ENCODE results near the gene GBGT1. TPM values are rescaled to one million over a fixed set of nuclear protein-coding genes. Genes with fewer than 3 reads are reported as not detected.

The GBGT1 gene
- total RNA-seq, 1 experiment from 2014 or later: 16.5 TPM

- ChIA-PET POLR2A (interaction anchor here (0.6 kb wide), 1 partner anchor 38 kb away, joined by 3 read pairs; no protein-coding TSS in a partner anchor), CTCF (interaction anchor here (0.6 to 5.4 kb wide), 27 partner anchors 9 to 439 kb away, joined by 3 to 153 read pairs (median 11); partner anchors contain the start of genes ABO, CACFD1, GTF3C5 and SURF6)
- ATAC-seq: no peak
- Mint-ChIP-seq H3K27ac (no peak overlapping the region), H3K27me3 (ENCODE audit: low read depth) (peaks cover 38% of the 10 kb centered on the region), H3K4me1 (no peaks in the 10 kb centered on the region), H3K9me3 (no peaks in the 10 kb centered on the region), H3K36me3 (no peaks in the 10 kb centered on the region), H3K4me3 (no peak overlapping the region)
- TF ChIP-seq ATF1 (CRISPR knock-in tag; IDR thresholded peaks at IDR 0.05): no peak
- TF ChIP-seq NR2C2 (CRISPR knock-in tag; IDR thresholded peaks at IDR 0.05): no peak
- TF ChIP-seq CREB1 (CRISPR knock-in tag; IDR thresholded peaks at IDR 0.05): no peak
- TF ChIP-seq ZNF263 (CRISPR knock-in tag; IDR thresholded peaks at IDR 0.05; ENCODE audit: low read depth): no peak
- no peak for TF ChIP-seq NFYB (CRISPR knock-in tag; conservative IDR thresholded peaks at IDR 0.05; ENCODE audit: low read depth)
- no peak for TF ChIP-seq TEAD4 (CRISPR knock-in tag; IDR thresholded peaks at IDR 0.05)
- DNase-seq (ENCODE audit: low spot score): no peak
These were observed 21.3 kb upstream of the GBGT1 start for GRCh38 chr9:133184971-133185370.

DNA sequence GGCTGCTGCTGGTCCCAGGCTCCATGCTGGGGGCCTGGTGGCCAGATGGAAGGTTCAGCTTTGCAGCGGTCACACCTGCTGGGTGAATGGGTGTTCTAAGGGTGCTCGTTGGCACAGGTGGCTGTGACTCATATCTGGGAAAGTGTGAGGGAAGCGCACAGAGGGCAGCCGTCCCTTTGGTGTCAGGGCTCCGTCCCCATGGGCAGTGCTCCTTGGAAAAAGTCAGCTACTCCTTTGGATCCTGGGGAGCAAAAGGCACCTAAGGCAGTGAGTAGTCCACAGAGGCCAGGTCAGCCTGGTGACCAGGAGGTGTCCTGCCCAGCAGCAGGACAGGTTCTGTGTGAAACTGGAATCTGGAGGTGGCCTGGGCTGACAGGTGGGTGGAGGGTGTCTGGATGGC lies 18.4 kb upstream of the GBGT1 start:
- ATAC-seq (no peak), DNase-seq (ENCODE audit: low spot score) (no peak)
- Mint-ChIP-seq H3K4me3 (no peak overlapping the region), H3K36me3 (no peaks in the 10 kb centered on the region), H3K27me3 (ENCODE audit: low read depth) (peaks cover 33% of the 10 kb centered on the region), H3K4me1 (no peaks in the 10 kb centered on the region), H3K27ac (no peak overlapping the region), H3K9me3 (no peaks in the 10 kb centered on the region)
- CTCF ChIA-PET: interaction anchor here (0.8 to 2.6 kb wide), 3 partner anchors 38 to 160 kb away, joined by 4 to 8 read pairs (median 4); no protein-coding TSS in a partner anchor
- TF ChIP-seq CREB1 (CRISPR knock-in tag; IDR thresholded peaks at IDR 0.05) (no peak), ZBTB21 (CRISPR knock-in tag; IDR thresholded peaks at IDR 0.05; ENCODE audit: borderline replicate concordance) (no peak), ESRRA (CRISPR knock-in tag; IDR thresholded peaks at IDR 0.05; ENCODE audit: borderline replicate concordance) (no peak), JUN (CRISPR knock-in tag; IDR thresholded peaks at IDR 0.05) (no peak), ZBTB43 (CRISPR knock-in tag; IDR thresholded peaks at IDR 0.05) (no peak), E2F5 (CRISPR knock-in tag; IDR thresholded peaks at IDR 0.05) (no peak)
- TF ChIP-seq, protein P1, sequence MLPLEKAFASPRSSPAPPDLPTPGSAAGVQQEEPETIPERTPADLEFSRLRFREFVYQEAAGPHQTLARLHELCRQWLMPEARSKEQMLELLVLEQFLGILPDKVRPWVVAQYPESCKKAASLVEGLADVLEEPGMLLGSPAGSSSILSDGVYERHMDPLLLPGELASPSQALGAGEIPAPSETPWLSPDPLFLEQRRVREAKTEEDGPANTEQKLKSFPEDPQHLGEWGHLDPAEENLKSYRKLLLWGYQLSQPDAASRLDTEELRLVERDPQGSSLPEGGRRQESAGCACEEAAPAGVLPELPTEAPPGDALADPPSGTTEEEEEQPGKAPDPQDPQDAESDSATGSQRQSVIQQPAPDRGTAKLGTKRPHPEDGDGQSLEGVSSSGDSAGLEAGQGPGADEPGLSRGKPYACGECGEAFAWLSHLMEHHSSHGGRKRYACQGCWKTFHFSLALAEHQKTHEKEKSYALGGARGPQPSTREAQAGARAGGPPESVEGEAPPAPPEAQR (CRISPR knock-in tag; IDR thresholded peaks at IDR 0.05): no peak
- POLR2A ChIA-PET: no interaction called here

GRCh38 chr9:133181561-133181960 lies 17.8 kb upstream of the GBGT1 start:
- H3K27ac Mint-ChIP-seq: no peak overlapping the region; the same call in 1 of the 2 replicates
- H3K4me3 Mint-ChIP-seq: no peak overlapping the region
- no peak for ATAC-seq
- no peaks in the 10 kb centered on the region for H3K36me3 Mint-ChIP-seq
- no peak for DNase-seq (ENCODE audit: low spot score)
- TF ChIP-seq IRF2 (CRISPR knock-in tag; IDR thresholded peaks at IDR 0.05; ENCODE audit: borderline replicate concordance, low read depth): no peak
- peaks cover 33% of the 10 kb centered on the region for H3K27me3 Mint-ChIP-seq (ENCODE audit: low read depth)
- POLR2A ChIA-PET: no interaction called here
- CTCF ChIA-PET: interaction anchor here (0.7 to 2.6 kb wide), 8 partner anchors 10 to 160 kb away, joined by 3 to 8 read pairs (median 6); no protein-coding TSS in a partner anchor
- H3K4me1 Mint-ChIP-seq: no peaks in the 10 kb centered on the region
- H3K9me3 Mint-ChIP-seq: no peaks in the 10 kb centered on the region

- ChIA-PET POLR2A (no interaction called here), CTCF (interaction anchor here (0.7 to 2.6 kb wide), 8 partner anchors 8 to 161 kb away, joined by 3 to 8 read pairs (median 6); no protein-coding TSS in a partner anchor)
- ATAC-seq (no peak), DNase-seq (ENCODE audit: low spot score) (no peak)
- TF ChIP-seq PRRX2 (CRISPR knock-in tag; IDR thresholded peaks at IDR 0.05) (no peak), PREB (CRISPR knock-in tag; IDR thresholded peaks at IDR 0.05; ENCODE audit: borderline replicate concordance) (no peak), ZBTB43 (CRISPR knock-in tag; IDR thresholded peaks at IDR 0.05) (no peak), NFE2L1 (CRISPR knock-in tag; IDR thresholded peaks at IDR 0.05) (no peak)
- TF ChIP-seq, protein P2, sequence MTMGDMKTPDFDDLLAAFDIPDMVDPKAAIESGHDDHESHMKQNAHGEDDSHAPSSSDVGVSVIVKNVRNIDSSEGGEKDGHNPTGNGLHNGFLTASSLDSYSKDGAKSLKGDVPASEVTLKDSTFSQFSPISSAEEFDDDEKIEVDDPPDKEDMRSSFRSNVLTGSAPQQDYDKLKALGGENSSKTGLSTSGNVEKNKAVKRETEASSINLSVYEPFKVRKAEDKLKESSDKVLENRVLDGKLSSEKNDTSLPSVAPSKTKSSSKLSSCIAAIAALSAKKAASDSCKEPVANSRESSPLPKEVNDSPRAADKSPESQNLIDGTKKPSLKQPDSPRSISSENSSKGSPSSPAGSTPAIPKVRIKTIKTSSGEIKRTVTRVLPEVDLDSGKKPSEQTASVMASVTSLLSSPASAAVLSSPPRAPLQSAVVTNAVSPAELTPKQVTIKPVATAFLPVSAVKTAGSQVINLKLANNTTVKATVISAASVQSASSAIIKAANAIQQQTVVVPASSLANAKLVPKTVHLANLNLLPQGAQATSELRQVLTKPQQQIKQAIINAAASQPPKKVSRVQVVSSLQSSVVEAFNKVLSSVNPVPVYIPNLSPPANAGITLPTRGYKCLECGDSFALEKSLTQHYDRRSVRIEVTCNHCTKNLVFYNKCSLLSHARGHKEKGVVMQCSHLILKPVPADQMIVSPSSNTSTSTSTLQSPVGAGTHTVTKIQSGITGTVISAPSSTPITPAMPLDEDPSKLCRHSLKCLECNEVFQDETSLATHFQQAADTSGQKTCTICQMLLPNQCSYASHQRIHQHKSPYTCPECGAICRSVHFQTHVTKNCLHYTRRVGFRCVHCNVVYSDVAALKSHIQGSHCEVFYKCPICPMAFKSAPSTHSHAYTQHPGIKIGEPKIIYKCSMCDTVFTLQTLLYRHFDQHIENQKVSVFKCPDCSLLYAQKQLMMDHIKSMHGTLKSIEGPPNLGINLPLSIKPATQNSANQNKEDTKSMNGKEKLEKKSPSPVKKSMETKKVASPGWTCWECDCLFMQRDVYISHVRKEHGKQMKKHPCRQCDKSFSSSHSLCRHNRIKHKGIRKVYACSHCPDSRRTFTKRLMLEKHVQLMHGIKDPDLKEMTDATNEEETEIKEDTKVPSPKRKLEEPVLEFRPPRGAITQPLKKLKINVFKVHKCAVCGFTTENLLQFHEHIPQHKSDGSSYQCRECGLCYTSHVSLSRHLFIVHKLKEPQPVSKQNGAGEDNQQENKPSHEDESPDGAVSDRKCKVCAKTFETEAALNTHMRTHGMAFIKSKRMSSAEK (CRISPR knock-in tag; IDR thresholded peaks at IDR 0.05; ENCODE audit: borderline replicate concordance): no peak
- no peaks in the 10 kb centered on the region for H3K9me3 Mint-ChIP-seq
- no peaks in the 10 kb centered on the region for H3K36me3 Mint-ChIP-seq
- H3K4me1 Mint-ChIP-seq: no peaks in the 10 kb centered on the region
- no peak overlapping the region for H3K27ac Mint-ChIP-seq
- peaks cover 32% of the 10 kb centered on the region for H3K27me3 Mint-ChIP-seq (ENCODE audit: low read depth)
- H3K4me3 Mint-ChIP-seq: no peak overlapping the region
These were observed 17.2 kb upstream of the GBGT1 start for GRCh38 chr9:133180953-133181352.

Measured in WTC11 (cell line).